Endothelial cell of umbilical vein (primary cell): ENCODE data around the gene LILRA6. TPM values are rescaled to one million over a fixed set of nuclear protein-coding genes. Genes with fewer than 3 reads are reported as not detected.
A peak's percentile ranks its signal among the peaks of the same experiment; 100 is the strongest.

Experiments
- BruUV-seq: library from RNA; stranded (reverse); fragments of 400-500 nt; replicated peaks from 2 replicates; lab custom pipeline; 2021; lab: Mats Ljungman, UMichigan
- CTCF ChIA-PET: fragments of 300-600, 350-600 bp; sonication (Branson Sonifier 250); formaldehyde crosslinking; loops from one replicate; lab custom pipeline; 2021; ENCODE audit warnings: antibody characterized with exemption, inconsistent platforms; lab: Charles Lee
- POLR2A ChIA-PET: fragments of 300-600, 350-600 bp; sonication (Branson Sonifier 250); formaldehyde crosslinking; loops from one replicate; lab custom pipeline; 2021; ENCODE audit warnings: antibody characterized with exemption, inconsistent platforms; lab: Charles Lee
- DNase-seq: peaks from one replicate; pipeline ENCODE4 v3.0.0-alpha.2; 2011; ENCODE audit warnings: low read depth, low spot score
- FAIRE-seq: peaks from 2 replicates; lab custom pipeline; 2011; peaks lifted over from hg19 to GRCh38; lab: Jason Lieb, UNC
- H2AFZ ChIP-seq: 2 replicates; pipeline ENCODE4 v1.6.0; 2012; ENCODE audit warnings: low read depth, low read length, control low read depth, inconsistent platforms
- H3K27ac ChIP-seq: 2 replicates; pipeline ENCODE4 v1.5.1; 2011; ENCODE audit warnings: low read depth, mild to moderate bottlenecking, control low read depth, low read length, moderate library complexity; ENCODE audit not compliant: insufficient read depth
- H3K27me3 ChIP-seq, 2 experiments: 2 replicates each; pipeline versions ENCODE4 v1.6.0 to v1.6.1; 2011; ENCODE audit warnings: low read length in 2 of 2, mixed read lengths in 1 of 2; ENCODE audit not compliant: control insufficient read depth in 2 of 2, insufficient read depth in 2 of 2
- H3K36me3 ChIP-seq, 2 experiments: 2 replicates in 1 of 2; 3 replicates in 1 of 2; pipeline ENCODE4 v1.5.1; 2011; ENCODE audit warnings: low read length in 2 of 2, mild to moderate bottlenecking in 1 of 2, moderate library complexity in 1 of 2; ENCODE audit not compliant: control insufficient read depth in 2 of 2, insufficient read depth in 2 of 2; ENCODE audit errors: extremely low read depth in 1 of 2
- H3K4me1 ChIP-seq: 3 replicates; pipeline ENCODE4 v1.5.1; 2011; ENCODE audit warnings: mild to moderate bottlenecking, low read length; ENCODE audit not compliant: control insufficient read depth, insufficient read depth; ENCODE audit errors: extremely low read depth
- H3K4me2 ChIP-seq: 2 replicates; pipeline ENCODE4 v1.6.1; 2011; ENCODE audit warnings: low read length, control low read depth, mixed read lengths; ENCODE audit not compliant: insufficient read depth
- H3K4me3 ChIP-seq, 3 experiments: fragments of 200-600 bp in 1 of 3; sonication (generic), shearing (Covaris generic) in 1 of 3; replicated peaks in 1 of 3; 2 replicates each; pipeline ENCODE4 v1.5.1; 2011 to 2016; ENCODE audit warnings: control low read depth in 3 of 3, low read length in 3 of 3, mild to moderate bottlenecking in 2 of 3, inconsistent platforms in 1 of 3, low read depth in 1 of 3, moderate library complexity in 1 of 3; ENCODE audit not compliant: insufficient read depth in 1 of 3
- H3K79me2 ChIP-seq: 2 replicates; pipeline ENCODE4 v1.6.0; 2012; ENCODE audit warnings: low read length, inconsistent platforms; ENCODE audit not compliant: control insufficient read depth, insufficient read depth
- H3K9ac ChIP-seq: replicated peaks from 2 replicates; pipeline ENCODE3; 2011; ENCODE audit warnings: low read length, control low read depth; ENCODE audit not compliant: insufficient read depth; ENCODE audit errors: extremely low read depth
- H3K9me1 ChIP-seq: replicated peaks from 3 replicates; pipeline ENCODE4 v1.6.0; 2011; ENCODE audit warnings: mild to moderate bottlenecking, low read length; ENCODE audit not compliant: control insufficient read depth, insufficient read depth; ENCODE audit errors: extremely low read depth
- H3K9me3 ChIP-seq: replicated peaks from 2 replicates; pipeline ENCODE4 v1.5.1; 2012; ENCODE audit warnings: low read length, inconsistent platforms; ENCODE audit not compliant: control insufficient read depth, insufficient read depth
- H4K20me1 ChIP-seq: replicated peaks from 2 replicates; pipeline ENCODE3; 2011; ENCODE audit warnings: mild to moderate bottlenecking, low read length; ENCODE audit not compliant: control insufficient read depth, insufficient read depth; ENCODE audit errors: extremely low read depth
- CTCF ChIP-seq, 2 donors: IDR thresholded peaks; 1 replicate in 1 of 2; 2 replicates in 1 of 2; pipeline ENCODE4 v1.5.1; 2011; ENCODE audit warnings: low read length in 2 of 2, mild to moderate bottlenecking in 2 of 2, moderate library complexity in 2 of 2, control low read depth in 1 of 2, inconsistent platforms in 1 of 2, low read depth in 1 of 2; ENCODE audit not compliant: insufficient read depth in 1 of 2; ENCODE audit errors: extremely low read depth in 1 of 2
- EZH2 ChIP-seq: IDR thresholded peaks from 2 replicates; pipeline ENCODE4 v1.6.1; 2012; ENCODE audit warnings: borderline replicate concordance, low read depth, mild to moderate bottlenecking, moderate library complexity, low read length, inconsistent platforms; ENCODE audit not compliant: severe bottlenecking
- FOS ChIP-seq: IDR thresholded peaks from 2 replicates; pipeline ENCODE4 v1.6.1; 2011; ENCODE audit warnings: mild to moderate bottlenecking, low read length, moderate library complexity, borderline replicate concordance; ENCODE audit not compliant: insufficient read depth
- GATA2 ChIP-seq: IDR thresholded peaks from 2 replicates; pipeline ENCODE4 v1.7.0; 2011; ENCODE audit warnings: low read depth, mild to moderate bottlenecking, moderate library complexity, mixed read lengths, low read length; ENCODE audit not compliant: insufficient read length, insufficient read depth
- JUN ChIP-seq: IDR thresholded peaks from 2 replicates; pipeline ENCODE4 v1.6.1; 2011; ENCODE audit warnings: borderline replicate concordance, low read depth; ENCODE audit not compliant: insufficient read length, insufficient read depth
- MAX ChIP-seq: IDR thresholded peaks from 2 replicates; pipeline ENCODE4 v1.6.1; 2011; ENCODE audit not compliant: insufficient read depth, insufficient read length
- MYC ChIP-seq: IDR thresholded peaks from one replicate; pipeline ENCODE4 v1.6.1; 2011; ENCODE audit warnings: mild to moderate bottlenecking, low read depth, low read length
- POLR2A ChIP-seq: IDR thresholded peaks from 2 replicates; pipeline ENCODE4 v1.6.1; 2012; ENCODE audit warnings: low read depth, mild to moderate bottlenecking, control low read depth, low read length
- POLR2AphosphoS5 ChIP-seq: IDR thresholded peaks from 2 replicates; pipeline ENCODE4 v1.6.1; 2012; ENCODE audit warnings: low read depth, mild to moderate bottlenecking, control low read depth, low read length, moderate library complexity; ENCODE audit not compliant: insufficient read depth
- dilution Hi-C: fragments of 300-500 bp; cut with MboI; formaldehyde crosslinking; loops from one replicate; pipeline ENCODE4 v1.15.0; 2019; ENCODE audit warnings: low sequenced_read_pairs; ENCODE audit not compliant: extremely low pct_ligation_motif_present
- intact Hi-C: fragments of 100-400 bp; cut with micrococcal nuclease; formaldehyde crosslinking; loops from one replicate; pipeline ENCODE4 v1.10.0; 2022
- polyA plus RNA-seq, 4 experiments: library from polyadenylated mRNA; depleted of rRNA in 3 of 4; stranded (reverse) in 3 of 4; unstranded in 1 of 4; fragments of >200 nt; gene quantifications; 2 replicates each; pipeline versions ENCODE4 v1.2.1 to v1.2.3, GENCODE V29; 2011 to 2012; ENCODE audit warnings: missing spikeins in 1 of 4
- total RNA-seq: library from RNA; stranded (reverse); gene quantifications from 2 replicates; pipeline ENCODE4 v1.2.3, GENCODE V29; 2021

LILRA6 gene
- total and polyA plus RNA-seq, 2 donors (not counting 3 experiments of a cell fraction or from before 2014, with no cell fraction given): not detected

GRCh38 chr19:54231077-54231931 is 11.3 kb downstream of the LILRA6 start:
- Histone ChIP-seq H3K27ac (no peak overlapping the region), H3K9ac (no peak overlapping the region), H3K4me1 (no peaks in the 10 kb centered on the region), H3K36me3 (no peaks in the 10 kb centered on the region), H2AFZ (peak overlapping the region; percentile 54), H3K27me3 (peaks cover 10 to 17% of the 10 kb centered on the region in 2 experiments), H3K79me2 (no peaks in the 10 kb centered on the region), H3K4me2 (no peak overlapping the region), H4K20me1 (no peaks in the 10 kb centered on the region), H3K9me1 (no peaks in the 10 kb centered on the region), H3K9me3 (no peaks in the 10 kb centered on the region), H3K4me3 (no peak overlapping the region)
- DNase-seq (peak; percentile 74), FAIRE-seq (peak; percentile 99)
- ChIA-PET POLR2A (no interaction called here), CTCF (interaction anchor here (1.1 to 1.5 kb wide), 3 partner anchors 17 to 64 kb away, joined by 4 to 10 read pairs (median 4); no protein-coding TSS in a partner anchor)
- dilution Hi-C loops (no loop called here), intact Hi-C loops (loop anchor here (1.0 kb wide), 3 partner anchors 63 to 438 kb away; no protein-coding TSS in a partner anchor)
- TF ChIP-seq FOS (no peak), CTCF (IDR thresholded peaks at IDR 0.05; ENCODE audit: extremely low read depth in 1 of 2, insufficient read depth in 1 of 2, low read depth in 1 of 2, low read length in 2 of 2) (peak; percentile 96 to 100)
- no TSS peak for BruUV-seq

GRCh38 chr19:54230031-54230430 is 12.6 kb downstream of the LILRA6 start:
- Histone ChIP-seq H3K36me3 (no peaks in the 10 kb centered on the region), H3K79me2 (no peaks in the 10 kb centered on the region), H3K9ac (no peak overlapping the region), H2AFZ (no peak overlapping the region), H3K27ac (no peak overlapping the region), H3K9me3 (no peaks in the 10 kb centered on the region), H3K27me3 (peaks cover 10 to 13% of the 10 kb centered on the region in 2 experiments), H3K4me2 (no peak overlapping the region), H4K20me1 (no peaks in the 10 kb centered on the region), H3K4me1 (no peaks in the 10 kb centered on the region), H3K9me1 (no peaks in the 10 kb centered on the region), H3K4me3 (no peak overlapping the region)
- CTCF ChIA-PET: interaction anchor here (2.3 kb wide), 1 partner anchor 62 kb away, joined by 5 read pairs; no protein-coding TSS in a partner anchor
- BruUV-seq: no TSS peak
- intact Hi-C loops: no loop called here
- FAIRE-seq: no peak
- TF ChIP-seq EZH2 (no peak), MAX (no peak), CTCF (IDR thresholded peaks at IDR 0.05; ENCODE audit: extremely low read depth in 1 of 2, insufficient read depth in 1 of 2, low read depth in 1 of 2, low read length in 2 of 2) (no peak), FOS (no peak), POLR2AphosphoS5 (no peak), POLR2A (no peak), GATA2 (no peak), MYC (no peak), JUN (no peak)
- POLR2A ChIA-PET: no interaction called here
- DNase-seq: no peak
- dilution Hi-C loops: no loop called here
